H9 (cell line): ENCODE data around the gene CDH20. TPM values are rescaled to one million over a fixed set of nuclear protein-coding genes. Genes with fewer than 3 reads are reported as not detected.

Source experiments
- DNase-seq: peaks from one replicate; pipeline ENCODE4 v3.0.0-alpha.2; 2017
- H2AFZ ChIP-seq: one replicate; pipeline ENCODE4 v1.6.1; 2013; ENCODE audit warnings: mild to moderate bottlenecking, low read length, control low read depth, moderate library complexity
- H2AK5ac ChIP-seq: 2 replicates; pipeline ENCODE4 v1.6.1; 2013; ENCODE audit warnings: low read length, control low read depth, mixed read lengths; ENCODE audit not compliant: insufficient read length
- H2BK120ac ChIP-seq: one replicate; pipeline ENCODE4 v1.6.1; 2013; ENCODE audit warnings: low read depth, mild to moderate bottlenecking, low read length, control low read depth, inconsistent platforms; ENCODE audit not compliant: poor library complexity, severe bottlenecking
- H2BK12ac ChIP-seq: 2 replicates; pipeline ENCODE4 v1.6.1; 2013; ENCODE audit warnings: low read length, control low read depth, mixed read lengths, low read depth; ENCODE audit not compliant: insufficient read length
- H2BK15ac ChIP-seq: 2 replicates; pipeline ENCODE4 v1.6.1; 2013; ENCODE audit warnings: low read depth, low read length, control low read depth
- H2BK20ac ChIP-seq: one replicate; pipeline ENCODE4 v1.6.1; 2013; ENCODE audit warnings: low read depth, mild to moderate bottlenecking, low read length, control low read depth, inconsistent platforms; ENCODE audit not compliant: poor library complexity, severe bottlenecking
- H2BK5ac ChIP-seq: 2 replicates; pipeline ENCODE4 v1.6.1; 2013; ENCODE audit warnings: low read length, control low read depth, mixed read lengths; ENCODE audit not compliant: insufficient read length
- H3K14ac ChIP-seq: 2 replicates; pipeline ENCODE4 v1.6.1; 2013; ENCODE audit warnings: low read length, control low read depth; ENCODE audit not compliant: insufficient read depth
- H3K18ac ChIP-seq: 2 replicates; pipeline ENCODE4 v1.6.1; 2013; ENCODE audit warnings: low read depth, mild to moderate bottlenecking, mixed read lengths, low read length, control low read depth; ENCODE audit not compliant: insufficient read length
- H3K23ac ChIP-seq: 2 replicates; pipeline ENCODE4 v1.6.1; 2013; ENCODE audit warnings: low read length, control low read depth, mixed read lengths, low read depth; ENCODE audit not compliant: insufficient read length
- H3K23me2 ChIP-seq: 2 replicates; pipeline ENCODE4 v1.6.1; 2013; ENCODE audit warnings: low read depth, mild to moderate bottlenecking, mixed read lengths, low read length, control low read depth; ENCODE audit not compliant: insufficient read length, poor library complexity, severe bottlenecking
- H3K27ac ChIP-seq: 2 replicates; pipeline ENCODE4 v1.5.1; 2013; ENCODE audit warnings: low read length, control low read depth, mixed read lengths, low read depth; ENCODE audit not compliant: insufficient read length
- H3K27me3 ChIP-seq: 2 replicates; pipeline ENCODE4 v1.6.1; 2013; ENCODE audit warnings: low read length, control low read depth, inconsistent platforms; ENCODE audit not compliant: insufficient read depth
- H3K4ac ChIP-seq: 2 replicates; pipeline ENCODE4 v1.6.1; 2013; ENCODE audit warnings: low read depth, mild to moderate bottlenecking, control low read depth, inconsistent platforms, low read length, moderate library complexity
- H3K4me1 ChIP-seq: 2 replicates; pipeline ENCODE4 v1.6.1; 2013; ENCODE audit warnings: low read length, control low read depth, inconsistent platforms; ENCODE audit not compliant: insufficient read depth
- H3K4me2 ChIP-seq: 2 replicates; pipeline ENCODE4 v1.6.1; 2013; ENCODE audit warnings: low read length, control low read depth, mixed read lengths; ENCODE audit not compliant: insufficient read length, insufficient read depth
- H3K56ac ChIP-seq: 2 replicates; pipeline ENCODE4 v1.6.1; 2013; ENCODE audit warnings: low read depth, mild to moderate bottlenecking, mixed read lengths, low read length, control low read depth; ENCODE audit not compliant: insufficient read length
- H3K79me1 ChIP-seq: 2 replicates; pipeline ENCODE4 v1.6.1; 2013; ENCODE audit warnings: low read depth, mild to moderate bottlenecking, moderate library complexity, low read length, control low read depth, inconsistent platforms; ENCODE audit not compliant: insufficient read depth, poor library complexity, severe bottlenecking
- H3K79me2 ChIP-seq: 2 replicates; pipeline ENCODE4 v1.6.1; 2013; ENCODE audit warnings: low read length, control low read depth, inconsistent platforms; ENCODE audit not compliant: insufficient read depth
- H3K9ac ChIP-seq: 2 replicates; pipeline ENCODE4 v1.6.1; 2013; ENCODE audit warnings: low read length, control low read depth, mixed read lengths; ENCODE audit not compliant: insufficient read length; ENCODE audit errors: extremely low read depth
- H3K9me3 ChIP-seq: one replicate; pipeline ENCODE4 v1.6.1; 2013; ENCODE audit warnings: low read depth, low read length, inconsistent platforms; ENCODE audit not compliant: control insufficient read depth
- H3T11ph ChIP-seq: one replicate; pipeline ENCODE4 v1.6.1; 2013; ENCODE audit warnings: mild to moderate bottlenecking, low read length, control low read depth, inconsistent platforms
- H4K20me1 ChIP-seq: one replicate; pipeline ENCODE4 v1.6.1; 2013; ENCODE audit not compliant: control insufficient read depth, insufficient read length, insufficient read depth
- H4K5ac ChIP-seq: 2 replicates; pipeline ENCODE4 v1.6.1; 2013; ENCODE audit warnings: low read depth, mild to moderate bottlenecking, mixed read lengths, low read length, control low read depth; ENCODE audit not compliant: insufficient read length
- H4K8ac ChIP-seq: replicated peaks from 2 replicates; pipeline ENCODE4 v1.6.1; 2013; ENCODE audit warnings: low read length, control low read depth, mixed read lengths, low read depth; ENCODE audit not compliant: insufficient read length
- H4K91ac ChIP-seq: 2 replicates; pipeline ENCODE4 v1.6.1; 2013; ENCODE audit warnings: low read depth, mild to moderate bottlenecking, moderate library complexity, mixed read lengths, low read length, control low read depth; ENCODE audit not compliant: insufficient read length
- H3K27ac Mint-ChIP-seq, 3 experiments: 2 replicates in 2 of 3; 3 replicates in 1 of 3; pipeline ENCODE4 v1.8.0; 2020 to 2021; ENCODE audit warnings: mixed read lengths in 3 of 3, mild to moderate bottlenecking in 1 of 3, moderate library complexity in 1 of 3
- H3K27me3 Mint-ChIP-seq: 2 replicates; pipeline ENCODE4 v1.8.0; 2021; ENCODE audit warnings: low read depth, mild to moderate bottlenecking, moderate library complexity, mixed read lengths
- H3K36me3 Mint-ChIP-seq, 3 experiments: 2 replicates in 2 of 3; 3 replicates in 1 of 3; pipeline ENCODE4 v1.8.0; 2020 to 2021; ENCODE audit warnings: low read depth in 3 of 3, mixed read lengths in 3 of 3; ENCODE audit not compliant: insufficient read depth in 1 of 3
- H3K4me1 Mint-ChIP-seq, 2 experiments: 2 replicates each; pipeline ENCODE4 v1.8.0; 2020; ENCODE audit warnings: mixed read lengths in 2 of 2
- H3K4me3 Mint-ChIP-seq, 2 experiments: 2 replicates in 1 of 2; 3 replicates in 1 of 2; pipeline ENCODE4 v1.8.0; 2020 to 2021; ENCODE audit warnings: mild to moderate bottlenecking in 2 of 2, mixed read lengths in 2 of 2, moderate library complexity in 1 of 2
- H3K9me3 Mint-ChIP-seq, 2 experiments: 2 replicates in 1 of 2; 3 replicates in 1 of 2; pipeline ENCODE4 v1.8.0; 2020; ENCODE audit warnings: mild to moderate bottlenecking in 2 of 2, mixed read lengths in 2 of 2, moderate library complexity in 1 of 2
- CTCF ChIP-seq: fragments of 200-600 bp; sonication (generic); conservative IDR thresholded peaks from 3 replicates; pipeline ENCODE4 v1.8.0; 2021; ENCODE audit warnings: antibody characterized with exemption, mild to moderate bottlenecking
- WGBS: extraction: QIAGEN DNeasy Blood & Tissue Kit; methylation state at CpG from one replicate; pipeline ENCODE4 v1.1.7; 2013; ENCODE audit warnings: missing lambda C conversion rate, low lambda C conversion rate, mixed read lengths; ENCODE audit not compliant: insufficient read length; ENCODE audit errors: extremely low coverage; 5-methylcytosine and 5-hydroxymethylcytosine counted together
- total RNA-seq: library from RNA; stranded (reverse); gene quantifications from 2 replicates; pipeline ENCODE4 v1.2.1, GENCODE V29; 2021

The CDH20 gene
- total RNA-seq, 1 experiment from 2014 or later, result not detected

- TF ChIP-seq CTCF, result no peak
- H3K56ac ChIP-seq, result no peak overlapping the region
Measured at GRCh38 chr18:61528961-61529360, 195.7 kb downstream of the CDH20 start.

More at GRCh38 chr18:61528961-61529360, 195.7 kb downstream of the CDH20 start:
- Histone ChIP-seq H3K27ac (no peak overlapping the region), H3K4ac (no peak overlapping the region), H2BK120ac (no peak overlapping the region), H2AK5ac (no peak overlapping the region), H3K79me1 (no peaks in the 10 kb centered on the region), H3T11ph (no peak overlapping the region), H3K79me2 (no peaks in the 10 kb centered on the region), H3K4me1 (no peaks in the 10 kb centered on the region), H3K18ac (no peak overlapping the region), H3K4me2 (no peak overlapping the region), H2BK5ac (no peak overlapping the region), H3K23me2 (no peaks in the 10 kb centered on the region), H3K9me3 (no peaks in the 10 kb centered on the region), H4K91ac (no peak overlapping the region), H4K20me1 (no peaks in the 10 kb centered on the region), H4K8ac (no peak overlapping the region), H2BK15ac (no peak overlapping the region), H3K23ac (no peak overlapping the region), H2BK20ac (no peak overlapping the region), H2BK12ac (no peak overlapping the region), H3K9ac (no peak overlapping the region), H3K27me3 (no peaks in the 10 kb centered on the region), H4K5ac (no peak overlapping the region), H2AFZ (no peak overlapping the region), H3K14ac (no peak overlapping the region)
- DNase-seq, result no peak
- WGBS, result no CpG with 5 or more reads among the region's 6 CpGs
- Mint-ChIP-seq H3K27me3 (no peaks in the 10 kb centered on the region), H3K36me3 (no peaks in the 10 kb centered on the region), H3K9me3 (no peaks in the 10 kb centered on the region), H3K4me3 (no peak overlapping the region), H3K27ac (no peak overlapping the region), H3K4me1 (0 out of 4 replicates have a peak, but pooled peaks cover 0 to 2% of the 10 kb centered on the region in 2 experiments)
